GM18907 (cell line): ENCODE results near the gene RBM44.
A peak's percentile ranks its signal among the peaks of the same experiment; 100 is the strongest.
"Not testable (repeated sequence)": the region's sequence is repeated elsewhere in the genome, so short reads cannot be mapped to it uniquely, and the experiment has no call there.

Source experiments
- ATAC-seq: cut with Tn5 transposase; IDR thresholded peaks from one replicate; pipeline ENCODE4 v1.9.1; 2021; ENCODE audit warnings: mild to moderate bottlenecking, moderate library complexity; ENCODE audit not compliant: unreplicated experiment

The RBM44 gene, protein sequence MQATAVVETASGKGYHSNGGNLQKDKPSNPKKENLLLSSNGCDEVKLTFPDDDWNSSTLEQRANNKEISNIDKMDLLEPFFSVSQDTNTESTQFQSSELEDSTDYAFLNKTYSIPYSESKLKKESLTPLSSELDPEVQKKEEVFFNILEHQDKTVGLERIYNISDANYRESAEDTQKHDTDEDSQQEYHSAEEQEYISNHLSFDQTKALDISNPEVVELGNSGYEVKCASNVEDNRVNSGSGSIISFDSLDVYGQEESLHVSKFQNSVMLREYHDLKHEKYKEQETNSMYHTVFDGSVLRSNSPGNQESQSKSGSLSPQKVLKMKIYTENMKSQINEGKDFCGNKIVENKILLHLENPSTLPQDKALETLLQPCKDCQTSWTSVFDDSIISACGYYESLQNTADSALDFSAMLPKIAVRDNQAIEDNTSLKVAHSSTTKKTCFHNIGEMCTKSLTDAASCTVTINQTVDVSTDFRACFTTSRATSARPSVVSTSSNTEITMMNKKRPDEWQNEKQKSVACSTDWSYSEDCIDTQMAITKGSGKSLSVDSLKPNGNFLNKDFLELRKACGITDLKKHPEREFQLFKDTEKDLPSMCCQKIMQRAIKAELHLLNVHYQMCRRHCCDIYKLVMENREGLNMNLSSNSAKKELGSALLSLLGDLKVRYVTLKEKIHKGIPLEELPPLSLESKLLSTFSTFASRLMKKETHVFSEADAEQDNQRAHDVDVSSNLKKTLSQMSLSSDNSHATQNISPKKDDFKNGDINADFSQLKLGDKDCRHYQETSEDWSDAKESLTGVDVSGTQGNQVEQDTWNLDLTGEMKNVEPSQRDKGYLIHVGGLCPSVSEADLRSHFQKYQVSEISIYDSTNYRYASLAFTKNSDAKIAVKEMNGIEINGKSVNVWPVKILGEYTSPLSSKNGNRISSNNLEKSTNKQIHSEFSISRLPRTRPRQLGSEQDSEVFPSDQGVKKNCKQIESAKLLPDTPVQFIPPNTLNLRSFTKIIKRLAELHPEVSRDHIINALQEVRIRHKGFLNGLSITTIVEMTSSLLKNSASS

DNA sequence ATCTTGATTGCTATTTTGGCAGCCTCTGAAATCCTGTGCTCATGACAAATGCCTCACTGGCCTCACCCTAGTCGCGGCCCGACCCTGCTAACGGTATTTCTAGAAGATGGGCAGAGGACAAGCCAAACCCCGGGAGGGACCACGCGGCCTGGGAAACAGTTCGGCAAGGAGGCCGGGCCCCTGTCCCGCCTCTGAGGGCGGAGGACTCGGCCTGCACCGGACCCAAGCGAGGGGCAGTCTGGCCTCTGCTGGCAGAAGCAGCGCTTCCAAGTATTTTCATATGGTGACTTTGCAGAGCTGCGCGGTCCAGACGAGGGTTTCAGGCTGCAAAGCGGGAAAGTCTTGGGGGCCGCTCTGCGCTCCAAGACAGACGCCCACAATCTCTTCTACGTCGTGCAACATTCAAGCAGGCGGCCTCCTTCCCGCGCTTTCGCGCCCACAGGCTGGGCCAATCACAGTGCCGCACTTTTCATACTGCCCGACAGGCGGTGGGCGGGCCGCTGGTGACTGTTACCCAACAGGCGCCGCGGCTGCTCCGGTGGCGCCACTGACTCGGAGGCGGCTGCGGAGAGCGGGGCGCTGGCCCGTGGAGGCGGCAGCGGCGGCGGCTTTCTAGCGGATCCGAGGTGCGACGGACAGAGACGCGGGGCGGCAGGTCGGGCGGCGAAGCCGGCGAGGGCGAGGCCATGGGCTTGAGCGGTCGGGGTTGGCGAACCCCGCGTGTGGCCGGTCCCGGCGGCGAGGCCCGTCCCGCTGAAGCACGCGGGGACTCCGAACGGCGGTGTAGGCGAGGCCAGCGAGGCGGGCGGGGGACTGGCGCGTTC, at the start of gene RBM44:
RBM44 (plus strand) TSS at position 544 of the 824 bp plus-strand sequence. CDS start 14,831 bp downstream, outside the sequence.
- ATAC-seq = no peak

DNA sequence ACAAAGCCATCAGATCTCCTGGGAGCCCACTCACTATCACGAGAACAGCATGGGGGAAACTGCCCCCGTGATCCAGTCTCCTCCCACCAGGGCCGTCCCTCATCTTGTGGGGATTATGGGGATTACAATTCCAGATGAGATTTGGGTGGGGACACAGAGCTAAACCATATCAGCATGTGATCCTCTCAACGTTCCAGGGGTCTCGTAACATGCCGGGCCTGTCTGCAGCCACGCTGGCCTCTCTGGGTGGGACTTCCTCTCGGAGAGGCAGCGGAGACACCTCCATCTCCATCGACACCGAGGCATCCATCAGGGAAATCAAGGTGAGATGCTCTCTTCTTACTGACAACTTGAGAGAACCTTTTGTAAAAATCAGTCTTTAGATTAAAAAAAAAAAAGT, 49.6 kb upstream of the RBM44 start:
- ATAC-seq = no peak

DNA sequence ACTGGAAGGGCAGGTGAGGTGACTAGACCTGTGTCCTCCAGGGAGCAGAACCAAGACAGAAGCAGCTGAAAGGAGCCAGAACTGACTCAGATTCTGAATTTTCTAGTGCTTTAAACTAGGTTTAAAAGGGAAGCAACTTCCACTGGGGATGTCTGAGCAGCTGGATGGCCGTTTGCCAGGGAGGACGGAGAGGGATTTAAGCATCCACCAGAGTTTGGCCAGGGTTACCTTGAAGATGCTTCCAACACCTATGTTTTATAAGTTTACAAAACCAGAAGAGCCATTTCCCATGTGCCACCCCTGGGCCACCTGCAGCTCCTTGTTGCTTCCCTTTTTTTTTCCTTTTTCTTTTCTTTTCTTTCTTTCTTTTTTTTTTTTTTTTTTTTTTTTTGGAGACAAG, 48.6 kb upstream of the RBM44 start:
- no peak for ATAC-seq

DNA sequence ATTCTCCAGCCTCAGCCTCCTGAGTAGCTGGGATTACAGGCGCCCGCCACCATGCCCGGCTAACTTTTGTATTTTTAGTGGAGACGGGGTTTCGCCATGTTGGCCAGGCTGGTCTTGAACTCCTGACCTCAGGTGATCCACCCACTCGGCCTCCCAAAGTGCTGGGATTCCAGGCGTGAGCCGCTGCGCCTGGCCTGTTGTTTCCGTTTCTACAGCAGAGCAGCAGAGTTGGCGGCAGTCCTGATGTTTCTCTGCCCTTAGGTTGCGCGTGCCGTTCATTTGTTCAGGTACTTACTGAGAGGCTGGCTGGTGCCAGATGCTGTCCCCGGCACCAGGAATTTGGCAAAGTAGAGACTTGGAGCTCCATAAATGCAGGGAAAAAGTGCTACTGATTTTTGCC, 48.1 kb upstream of the RBM44 start:
- ATAC-seq = not testable (repeated sequence)

DNA sequence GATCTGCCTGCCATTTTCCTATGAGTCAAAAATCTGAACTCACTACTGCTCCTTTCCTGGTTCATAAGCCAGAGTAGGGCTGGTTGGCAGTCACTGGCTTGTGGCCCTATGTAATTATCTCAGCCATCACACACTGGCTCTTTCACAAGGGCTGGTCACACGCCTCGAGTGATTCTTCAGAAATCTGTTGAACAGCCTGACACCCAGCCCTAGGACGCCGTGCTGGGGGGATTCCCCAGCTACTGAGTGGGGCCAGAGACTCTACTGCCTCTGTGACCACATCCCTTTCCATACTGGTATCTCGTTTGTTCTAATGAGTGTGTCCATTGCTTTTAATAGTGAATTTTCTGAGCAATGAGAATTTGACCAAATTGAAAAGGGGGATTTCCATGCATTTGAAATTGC, 45.8 kb upstream of the RBM44 start:
- peak; percentile 97 for ATAC-seq

DNA sequence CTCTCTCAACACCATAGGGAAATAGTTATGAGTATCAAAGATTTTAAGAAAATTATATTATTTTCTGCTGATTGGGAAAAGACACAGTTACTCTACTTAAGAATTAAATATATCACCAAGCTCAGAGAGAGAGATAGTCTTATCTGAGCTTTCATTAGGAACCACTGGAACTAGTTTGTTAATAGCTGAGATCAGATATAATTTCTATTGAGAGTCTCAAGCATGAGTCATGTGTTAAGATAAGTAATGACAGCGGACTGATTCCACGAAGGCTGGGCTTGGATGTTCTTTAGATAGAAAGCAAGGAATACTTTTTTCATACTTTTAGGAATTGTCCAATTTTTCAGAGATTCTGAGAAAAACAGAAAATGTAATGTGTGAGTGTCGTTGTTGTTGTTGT, 44.4 kb upstream of the RBM44 start:
- no peak for ATAC-seq

DNA sequence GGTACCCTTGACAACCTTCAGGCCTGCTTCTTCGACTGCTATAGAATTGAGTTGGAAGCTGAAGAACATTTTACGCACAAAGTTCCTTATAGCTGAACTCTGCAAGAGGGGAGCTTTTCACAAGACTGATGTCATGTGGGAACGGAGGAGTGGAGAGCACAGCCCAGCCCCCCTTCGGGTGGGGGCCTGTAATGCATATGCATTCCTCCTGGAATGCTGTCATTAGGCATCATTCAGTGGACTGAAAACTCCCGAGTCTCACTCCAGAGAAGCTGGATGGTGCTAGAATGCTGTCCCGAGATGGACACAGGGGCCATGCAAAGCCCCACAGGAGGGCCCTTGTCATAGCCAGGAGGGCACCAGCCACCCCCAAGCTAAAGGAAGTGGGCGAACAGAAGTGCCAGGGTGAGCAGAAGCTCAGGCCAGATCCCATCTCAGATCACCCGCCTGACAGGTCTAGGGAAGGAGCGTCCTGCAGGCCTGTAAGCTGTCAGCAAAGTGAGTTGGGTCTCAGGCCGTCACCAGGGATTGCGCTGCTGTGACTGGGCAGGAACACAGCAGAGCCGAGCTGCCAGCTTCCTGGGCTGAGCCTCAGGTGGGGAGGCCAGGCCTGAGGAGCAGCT, 43.8 kb upstream of the RBM44 start:
- ATAC-seq = no peak

DNA sequence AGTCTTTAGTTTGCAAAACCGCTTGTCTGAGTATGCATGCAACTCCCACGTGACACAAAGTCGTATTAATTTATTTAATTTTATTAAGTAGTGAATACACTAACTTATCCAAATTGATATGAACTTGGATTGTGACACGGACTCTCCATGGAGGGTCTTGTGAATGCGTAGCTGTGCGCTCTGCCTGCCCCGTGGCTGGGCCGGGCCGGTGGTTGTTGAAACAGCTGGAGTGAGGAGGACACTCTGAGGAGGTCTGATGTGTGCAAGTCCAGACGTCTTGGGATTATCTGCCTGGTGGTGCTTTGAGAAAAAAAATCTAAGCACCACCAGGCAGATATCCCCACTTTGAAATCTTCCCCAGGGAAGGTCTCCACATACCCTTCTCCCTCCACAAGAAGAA, 41.0 kb upstream of the RBM44 start:
- no peak for ATAC-seq

DNA sequence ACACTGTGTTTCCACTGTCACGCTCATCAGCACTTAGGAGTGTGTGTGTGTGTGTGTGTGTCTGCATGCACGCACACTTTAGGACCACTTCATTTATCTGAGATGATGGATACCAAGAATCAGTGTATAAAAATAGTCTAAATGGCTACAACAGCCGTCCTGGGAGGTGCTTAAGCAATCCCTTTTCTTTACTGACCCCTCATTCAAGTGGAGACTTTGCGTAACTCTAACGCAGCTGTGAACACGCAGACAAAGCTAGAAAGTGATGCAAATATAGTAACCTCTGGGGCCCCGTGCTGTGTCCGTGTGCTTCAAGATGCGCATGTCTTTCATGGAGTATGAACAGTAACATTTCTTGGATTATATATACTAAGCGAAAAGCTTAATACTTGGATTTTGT, 40.4 kb upstream of the RBM44 start:
- ATAC-seq = no peak

DNA sequence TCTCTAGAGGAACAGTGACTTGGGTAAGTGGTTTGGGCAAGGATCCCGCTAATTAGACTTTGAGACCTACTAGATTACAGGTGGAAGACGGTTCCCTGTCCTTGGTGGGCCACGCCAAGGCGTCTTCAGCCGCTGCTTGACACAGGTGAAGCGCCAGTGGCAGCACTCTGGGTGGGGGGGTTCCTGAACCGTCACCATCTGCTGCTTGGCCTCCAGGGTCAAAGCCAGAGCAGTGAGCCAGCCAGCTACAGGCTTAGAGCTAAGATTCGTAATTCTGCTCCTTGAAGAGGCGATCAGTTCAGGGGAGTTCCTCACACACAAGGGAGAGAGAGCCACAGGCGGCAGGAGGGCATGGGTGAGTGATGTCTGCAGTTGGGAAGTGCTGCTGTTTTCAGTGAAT, 39.4 kb upstream of the RBM44 start:
- no peak for ATAC-seq

DNA sequence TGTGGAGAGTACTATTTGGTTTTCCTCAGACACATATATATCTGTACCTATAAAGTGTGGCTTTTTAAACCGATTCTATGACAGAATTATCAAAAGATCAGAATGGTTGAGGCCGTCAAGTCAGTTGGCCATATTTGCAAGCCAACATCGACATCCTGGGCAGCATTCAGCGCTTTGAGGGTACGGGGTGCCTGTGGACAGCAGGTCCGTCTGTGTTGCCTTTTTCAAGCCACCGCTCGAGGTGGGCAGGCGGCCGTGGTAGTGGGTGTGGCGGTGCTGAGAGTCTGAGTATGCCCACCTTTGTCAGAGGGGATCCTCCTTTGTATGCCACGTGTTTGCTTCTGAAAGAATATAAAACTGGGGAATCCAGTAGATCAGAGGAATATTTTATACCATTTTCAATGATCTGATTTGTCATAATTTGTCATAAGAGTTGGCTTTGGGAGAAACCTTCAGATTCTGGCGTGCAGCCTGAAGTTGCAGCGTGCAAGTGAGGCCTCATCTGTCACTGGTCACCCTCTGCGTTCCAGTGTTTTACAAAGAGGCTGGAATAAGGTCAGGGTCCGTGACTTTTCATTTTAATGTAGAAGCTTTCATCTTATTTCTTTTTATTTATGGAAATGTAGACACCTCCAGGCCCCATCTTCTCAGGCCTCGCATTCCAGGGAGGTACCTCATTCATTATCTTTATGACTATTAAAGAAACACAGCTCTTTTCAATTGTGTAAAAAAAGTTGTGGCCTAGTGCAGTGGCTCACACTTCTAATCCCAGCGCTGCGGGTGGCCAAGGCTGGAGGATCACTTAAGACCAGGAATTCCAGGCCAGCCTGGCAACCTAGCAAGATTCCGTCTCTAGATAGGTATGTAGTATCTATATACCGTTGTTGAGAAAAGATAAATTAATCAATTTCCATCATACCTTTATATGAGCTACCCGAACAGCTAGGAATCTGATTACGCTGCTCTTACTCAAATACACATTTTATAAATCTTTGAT, 37.8 kb upstream of the RBM44 start:
- ATAC-seq = no peak

DNA sequence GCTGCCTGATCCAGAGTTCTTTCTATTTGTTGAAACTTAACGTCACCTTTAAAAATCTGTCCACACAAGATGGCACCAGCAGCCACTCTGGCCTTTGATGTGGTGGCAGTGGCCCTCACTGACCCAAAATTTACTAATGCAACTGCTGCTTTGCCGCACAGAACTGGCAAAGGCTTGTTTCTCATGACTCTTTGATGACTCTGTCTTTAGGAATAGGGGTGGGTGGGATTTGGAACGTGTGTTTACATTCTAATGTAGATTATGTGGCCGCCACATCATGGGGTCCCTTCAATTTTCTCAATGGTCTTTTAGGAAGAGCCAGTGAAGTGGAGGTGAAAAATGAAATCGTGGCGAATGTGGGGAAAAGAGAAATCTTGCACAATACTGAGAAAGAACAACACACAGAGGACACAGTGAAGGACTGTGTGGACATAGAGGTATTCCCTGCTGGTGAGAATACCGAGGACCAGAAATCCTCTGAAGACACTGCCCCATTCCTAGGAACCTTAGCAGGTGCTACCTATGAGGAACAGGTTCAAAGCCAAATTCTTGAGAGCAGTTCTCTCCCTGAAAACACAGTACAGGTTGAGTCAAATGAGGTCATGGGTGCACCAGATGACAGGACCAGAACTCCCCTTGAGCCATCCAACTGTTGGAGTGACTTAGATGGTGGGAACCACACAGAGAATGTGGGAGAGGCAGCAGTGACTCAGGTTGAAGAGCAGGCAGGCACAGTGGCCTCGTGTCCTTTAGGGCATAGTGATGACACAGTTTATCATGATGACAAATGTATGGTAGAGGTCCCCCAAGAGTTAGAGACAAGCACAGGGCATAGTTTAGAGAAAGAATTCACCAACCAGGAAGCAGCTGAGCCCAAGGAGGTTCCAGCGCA, 36.0 kb upstream of the RBM44 start:
- ATAC-seq = not testable (repeated sequence)

DNA sequence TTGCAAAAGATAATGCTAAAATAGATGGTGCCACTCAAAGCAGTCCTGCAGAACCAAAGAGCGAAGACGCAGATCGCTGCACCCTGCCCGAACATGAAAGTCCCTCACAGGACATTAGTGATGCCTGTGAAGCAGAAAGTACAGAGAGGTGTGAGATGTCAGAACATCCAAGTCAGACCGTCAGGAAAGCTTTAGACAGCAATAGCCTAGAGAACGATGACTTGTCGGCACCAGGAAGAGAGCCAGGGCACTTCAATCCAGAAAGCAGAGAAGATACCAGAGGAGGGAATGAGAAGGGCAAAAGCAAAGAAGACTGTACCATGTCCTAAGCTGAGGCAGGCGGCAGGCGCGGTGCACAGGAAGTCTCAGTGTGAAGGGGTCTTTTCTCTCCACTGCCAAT, 34.8 kb upstream of the RBM44 start:
- no peak for ATAC-seq

DNA sequence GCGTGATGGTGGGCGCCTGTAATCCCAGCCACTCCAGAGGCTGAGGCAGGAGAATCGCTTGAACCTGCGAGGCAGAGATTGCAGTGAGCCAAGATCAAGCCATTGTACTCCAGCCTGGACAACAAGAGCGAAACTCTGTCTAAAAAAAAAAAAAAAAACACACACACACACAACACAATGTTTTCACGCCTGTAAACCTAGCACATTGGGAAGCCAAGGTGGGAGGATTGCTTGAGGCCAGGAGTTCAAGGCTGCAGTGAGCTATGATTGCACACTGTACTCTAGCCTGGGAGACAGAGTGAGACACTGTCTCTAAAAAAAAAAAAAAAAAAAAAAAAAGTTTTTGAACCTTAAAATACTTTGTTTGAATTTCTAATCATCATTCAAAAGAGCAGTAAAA, 33.5 kb upstream of the RBM44 start:
- not testable (repeated sequence) for ATAC-seq

DNA sequence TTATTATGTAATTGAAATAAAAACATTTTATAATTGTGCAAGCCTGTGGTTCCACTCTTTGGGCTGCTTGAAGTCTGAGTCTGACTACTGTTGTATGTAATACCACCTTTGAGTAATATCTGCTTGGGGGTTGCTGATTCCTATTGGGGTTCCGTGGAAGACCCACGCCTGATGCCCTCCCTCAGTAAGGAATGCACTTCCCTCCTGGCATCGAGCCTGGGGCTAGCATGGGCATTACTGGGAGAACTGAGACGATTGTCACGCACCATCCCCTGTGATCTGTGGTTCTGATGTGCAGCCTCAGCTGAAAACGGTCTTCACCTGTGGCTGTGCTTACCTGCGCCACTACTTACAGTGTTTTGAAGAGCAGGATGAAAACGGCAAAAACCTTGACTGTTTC, 32.7 kb upstream of the RBM44 start:
- no peak for ATAC-seq

DNA sequence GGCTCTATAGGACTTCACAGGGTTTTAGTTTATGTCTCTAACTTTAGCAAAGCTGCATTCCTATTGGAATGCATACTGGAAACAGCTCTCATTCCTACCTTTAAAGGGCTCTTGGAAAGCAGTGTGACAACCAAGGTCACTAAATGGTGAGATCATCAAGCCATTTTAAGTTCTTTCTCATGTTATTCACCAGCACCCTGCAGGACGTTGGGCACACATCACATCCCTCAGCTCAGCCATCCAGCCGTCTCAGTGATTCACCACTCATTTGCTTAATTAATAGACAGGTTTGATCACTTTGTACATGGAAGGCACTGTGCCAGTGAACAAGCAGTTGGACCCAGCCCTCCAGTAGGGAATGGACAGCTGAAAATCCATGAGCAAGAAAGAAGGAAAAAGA, 32.2 kb upstream of the RBM44 start:
- ATAC-seq = no peak

DNA sequence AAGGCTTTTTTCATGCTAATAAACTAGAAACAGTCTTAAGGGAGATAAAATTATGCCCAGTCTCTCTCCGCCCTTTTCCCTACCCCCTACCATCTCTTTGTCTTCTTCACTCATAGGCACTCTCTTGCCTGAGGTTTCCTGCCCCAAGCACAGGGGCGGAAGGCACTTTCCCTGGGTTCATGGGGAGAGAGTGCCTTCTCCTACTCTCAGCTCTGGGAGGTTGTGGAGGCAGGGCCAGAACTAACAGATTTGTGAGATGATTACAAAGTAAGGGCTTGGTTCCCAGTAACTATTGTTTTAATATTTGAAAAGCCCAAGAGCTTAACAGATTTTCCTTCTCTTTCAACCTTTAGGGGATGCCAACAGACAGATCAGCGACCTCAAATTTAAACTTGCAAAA, 26.1 kb upstream of the RBM44 start:
- no peak for ATAC-seq

DNA sequence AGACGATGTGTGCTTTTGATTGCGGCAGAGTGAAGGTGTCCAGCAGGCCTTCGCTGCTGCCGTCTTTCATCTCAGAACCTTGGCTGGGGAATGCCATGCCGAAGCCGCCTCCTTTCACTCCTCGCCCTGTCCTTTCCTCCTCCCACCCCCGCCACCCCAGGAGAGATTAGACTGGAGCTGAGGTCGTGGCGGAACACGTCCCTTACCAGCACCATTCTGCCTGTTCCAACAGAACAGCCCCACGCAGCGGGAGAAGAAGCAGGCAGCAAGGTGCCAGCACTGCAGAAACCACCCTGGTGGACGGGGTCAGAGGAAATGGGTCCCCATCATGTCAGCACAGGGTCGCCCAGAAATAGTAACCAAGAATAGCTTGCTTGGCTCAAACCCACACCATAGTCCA, 24.8 kb upstream of the RBM44 start:
- ATAC-seq = no peak
